Memory B cell (primary cell): Measurements from ENCODE around the gene PTPN1.
"Not testable (repeated sequence)": the region's sequence is repeated elsewhere in the genome, so short reads cannot be mapped to it uniquely, and the experiment has no call there.

Source experiments
- ATAC-seq: fragments of 150-1000 bp; cut with Tn5 transposase; 2 replicates; pipeline ENCODE4 v1.10.0; 2021; ENCODE audit warnings: low read depth, mild to moderate bottlenecking, moderate library complexity
- DNase-seq, 2 donors: peaks; one replicate each; pipeline ENCODE4 v3.0.0; 2022; ENCODE audit warnings: low spot score in 2 of 2
- H3K27ac Mint-ChIP-seq: one replicate; pipeline ENCODE4 v1.8.0; 2022; ENCODE audit warnings: mild to moderate bottlenecking, moderate library complexity, mixed read lengths
- H3K27me3 Mint-ChIP-seq: one replicate; pipeline ENCODE4 v1.8.0; 2022; ENCODE audit warnings: mixed read lengths
- H3K36me3 Mint-ChIP-seq: one replicate; pipeline ENCODE4 v1.8.0; 2022; ENCODE audit warnings: mild to moderate bottlenecking, mixed read lengths
- H3K4me1 Mint-ChIP-seq: one replicate; pipeline ENCODE4 v1.8.0; 2022; ENCODE audit warnings: mixed read lengths
- H3K4me3 Mint-ChIP-seq: one replicate; pipeline ENCODE4 v1.8.0; 2022; ENCODE audit warnings: mild to moderate bottlenecking, moderate library complexity, mixed read lengths
- H3K9me3 Mint-ChIP-seq: one replicate; pipeline ENCODE4 v1.8.0; 2022; ENCODE audit warnings: mixed read lengths

Gene PTPN1

DNA sequence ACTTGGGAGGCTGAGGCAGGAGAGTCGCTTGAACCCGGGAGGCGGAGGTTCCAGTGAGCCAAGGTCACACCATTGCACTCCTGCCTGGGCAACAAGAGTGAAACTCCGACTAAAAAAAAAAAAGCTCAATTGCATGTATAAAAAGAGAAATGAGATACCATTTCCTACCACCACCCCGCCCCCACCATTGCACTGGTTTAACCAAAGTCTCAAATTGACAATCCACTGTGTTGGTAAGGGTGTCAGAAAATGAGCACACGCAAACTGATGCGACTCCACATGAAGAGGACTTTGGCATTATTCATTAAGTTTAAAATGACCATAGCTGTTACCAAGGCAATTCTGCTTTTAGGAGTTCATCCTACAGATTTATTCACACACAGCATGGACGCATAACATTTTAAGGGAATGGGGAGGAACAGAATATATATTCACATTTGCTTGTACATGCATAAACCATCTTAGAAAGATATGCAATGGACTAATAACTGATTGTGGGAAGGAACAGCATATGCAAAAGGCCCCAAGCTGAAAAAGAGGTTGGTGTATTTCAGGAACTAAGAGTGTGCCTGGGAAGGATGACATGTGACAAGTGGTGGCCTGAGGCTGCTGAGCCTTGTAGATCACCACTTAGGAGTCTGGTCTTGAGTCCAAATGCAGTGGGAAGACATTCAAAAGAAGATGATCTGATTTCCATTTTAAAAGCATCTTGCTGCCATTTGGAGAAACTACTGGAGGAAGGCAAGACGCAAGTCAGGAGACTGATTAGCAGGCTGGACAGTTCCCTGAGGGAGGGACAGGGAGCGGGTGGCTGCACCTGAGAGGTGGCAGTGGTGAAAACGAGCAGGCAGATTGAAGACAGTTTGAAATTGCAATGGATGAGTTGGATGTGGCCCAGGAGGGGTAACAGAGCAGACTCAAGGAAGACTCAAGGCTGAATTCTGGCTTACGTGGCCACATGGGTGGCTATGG lies 37.2 kb upstream of the PTPN1 start:
- H3K27me3 Mint-ChIP-seq = no peaks in the 10 kb centered on the region
- no peaks in the 10 kb centered on the region for H3K9me3 Mint-ChIP-seq
- no peaks in the 10 kb centered on the region for H3K36me3 Mint-ChIP-seq
- peaks cover 14% of the 10 kb centered on the region for H3K4me1 Mint-ChIP-seq
- ATAC-seq (peak; percentile 43), DNase-seq (no peak)
- peak overlapping the region; percentile 9 for H3K27ac Mint-ChIP-seq
- H3K4me3 Mint-ChIP-seq = peak overlapping the region; percentile 6

DNA sequence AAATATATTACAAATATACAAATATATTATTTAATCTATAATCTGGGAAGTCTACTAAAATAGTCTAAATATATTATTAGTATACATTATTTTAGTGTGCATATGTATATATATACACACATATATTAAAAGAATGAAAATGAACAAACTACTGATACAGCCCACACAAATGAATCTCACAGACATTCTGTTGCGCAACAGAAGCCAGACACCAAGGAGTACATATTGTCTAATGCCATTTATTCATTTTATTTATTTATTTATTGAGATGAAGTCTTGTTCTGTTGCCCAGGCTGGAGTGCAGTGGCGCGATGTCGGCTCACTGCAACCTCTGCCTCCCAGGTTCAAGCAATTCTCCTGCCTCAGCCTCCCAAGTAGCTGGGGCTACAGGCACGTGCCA lies 35.8 kb upstream of the PTPN1 start:
- H3K4me3 Mint-ChIP-seq, ATAC-seq, DNase-seq, H3K9me3 Mint-ChIP-seq, H3K27ac Mint-ChIP-seq, H3K27me3 Mint-ChIP-seq, H3K36me3 Mint-ChIP-seq: not testable (repeated sequence)
- H3K4me1 Mint-ChIP-seq = peaks cover 16% of the 10 kb centered on the region

DNA sequence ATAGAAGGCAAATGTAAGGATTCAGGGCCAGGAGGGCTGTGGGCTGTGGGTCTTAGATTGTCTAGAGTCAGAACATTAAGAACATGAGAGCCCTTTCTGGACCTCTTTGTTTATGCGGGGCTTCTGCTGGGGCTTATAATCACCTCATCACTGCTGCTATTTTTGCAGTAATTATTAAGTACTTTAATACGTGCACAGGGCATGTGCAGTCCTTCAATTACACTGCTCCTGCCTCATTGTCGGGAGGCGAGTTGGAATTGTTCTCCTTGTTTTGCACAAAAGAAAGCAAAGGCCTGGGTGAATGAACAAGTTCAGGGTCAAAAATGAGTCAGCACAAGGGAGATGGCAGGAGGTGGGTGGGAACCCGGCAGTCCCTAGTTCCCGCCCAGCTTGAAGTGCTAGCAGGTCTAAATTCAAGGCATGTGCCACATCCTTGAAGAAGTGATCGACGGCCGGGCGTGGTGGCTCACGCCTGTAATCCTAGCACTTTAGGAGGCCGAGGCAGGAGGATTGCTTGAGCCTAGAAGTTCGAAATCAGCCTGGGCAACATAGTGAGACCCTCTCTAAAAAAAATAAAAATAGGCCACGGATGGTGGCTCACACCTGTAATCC lies 34.4 kb upstream of the PTPN1 start:
- no peak overlapping the region for H3K4me3 Mint-ChIP-seq
- H3K27ac Mint-ChIP-seq = no peak overlapping the region
- H3K4me1 Mint-ChIP-seq = peaks cover 14% of the 10 kb centered on the region
- no peak for DNase-seq
- no peaks in the 10 kb centered on the region for H3K27me3 Mint-ChIP-seq
- H3K9me3 Mint-ChIP-seq = no peaks in the 10 kb centered on the region
- no peak for ATAC-seq
- H3K36me3 Mint-ChIP-seq = no peaks in the 10 kb centered on the region

DNA sequence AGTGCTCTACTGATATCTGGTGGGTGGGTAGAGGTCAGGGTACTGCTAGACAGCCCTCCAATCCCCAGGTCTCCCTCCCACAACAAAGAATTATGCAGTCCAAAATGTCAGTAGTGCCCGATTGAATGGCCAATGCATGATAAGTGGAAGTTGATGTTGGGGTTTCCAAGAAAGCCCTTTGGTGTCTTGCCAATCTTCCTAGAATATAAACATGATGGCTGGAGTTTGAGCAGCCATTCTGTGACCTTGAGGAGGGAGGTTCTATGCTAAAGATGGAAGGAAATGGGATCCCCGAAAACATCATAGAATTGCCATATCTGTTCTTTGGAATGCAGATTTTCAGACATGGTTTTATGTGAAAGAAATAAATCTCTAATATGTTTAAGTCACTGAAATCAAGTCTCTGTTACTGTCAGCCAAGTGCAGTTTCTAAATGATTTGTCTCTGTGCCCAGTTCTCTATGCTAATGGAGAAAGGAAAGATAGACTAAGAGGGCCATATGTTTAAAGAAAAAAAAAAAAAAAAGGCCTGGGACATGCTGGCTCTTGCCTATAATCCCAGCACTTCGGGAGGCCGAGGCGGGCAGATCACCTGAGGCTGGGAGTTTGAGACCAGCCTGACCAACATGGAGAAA lies 32.8 kb upstream of the PTPN1 start:
- Mint-ChIP-seq H3K4me1 (peaks cover 14% of the 10 kb centered on the region), H3K36me3 (no peaks in the 10 kb centered on the region), H3K4me3 (no peak overlapping the region), H3K9me3 (no peaks in the 10 kb centered on the region), H3K27me3 (no peaks in the 10 kb centered on the region), H3K27ac (no peak overlapping the region)
- no peak for DNase-seq
- ATAC-seq = no peak

DNA sequence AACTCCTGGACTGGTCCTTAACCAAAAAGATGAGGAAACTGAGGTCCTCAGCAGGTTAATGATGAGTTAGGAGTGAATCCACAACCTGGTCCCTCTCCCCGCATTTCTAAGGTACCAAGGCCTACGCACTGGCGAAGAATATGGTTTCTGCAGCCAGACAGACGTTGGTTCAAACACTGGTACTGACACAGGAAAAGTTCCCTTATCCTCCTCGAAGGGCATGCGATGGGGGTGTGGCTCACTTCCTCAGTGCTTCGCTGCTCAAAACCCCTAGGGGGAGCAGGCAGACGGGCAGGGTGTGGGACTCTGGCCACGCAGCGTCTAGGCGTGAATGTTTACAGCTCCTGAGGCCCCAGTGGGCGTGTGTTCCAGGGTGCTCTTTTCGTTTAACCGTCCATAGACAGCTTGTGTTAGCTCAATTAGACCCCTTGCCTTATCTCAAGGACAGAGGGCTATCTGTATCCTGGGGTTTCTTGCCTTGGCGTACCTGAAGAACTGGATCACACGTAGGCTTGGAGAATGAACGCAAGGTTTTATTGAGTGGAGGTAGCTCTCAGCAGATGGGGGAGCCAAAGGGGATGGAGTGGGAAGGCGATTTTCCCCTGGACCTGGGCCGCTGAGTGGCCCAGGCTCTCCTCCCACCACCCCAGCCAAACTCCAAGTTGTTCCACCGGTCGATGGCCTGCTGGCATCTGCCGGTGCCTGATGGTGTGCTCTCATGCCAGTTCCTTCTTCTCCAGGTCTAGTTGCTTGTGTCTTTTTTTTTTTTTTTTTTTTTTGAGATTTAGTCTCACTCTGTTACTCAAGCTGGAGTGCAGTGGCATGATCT lies 31.8 kb upstream of the PTPN1 start:
- Mint-ChIP-seq H3K27ac (no peak overlapping the region), H3K9me3 (no peaks in the 10 kb centered on the region), H3K36me3 (no peaks in the 10 kb centered on the region), H3K27me3 (no peaks in the 10 kb centered on the region), H3K4me1 (peaks cover 10% of the 10 kb centered on the region), H3K4me3 (no peak overlapping the region)
- ATAC-seq (peak; percentile 100), DNase-seq (peak; percentile 58 to 75)

DNA sequence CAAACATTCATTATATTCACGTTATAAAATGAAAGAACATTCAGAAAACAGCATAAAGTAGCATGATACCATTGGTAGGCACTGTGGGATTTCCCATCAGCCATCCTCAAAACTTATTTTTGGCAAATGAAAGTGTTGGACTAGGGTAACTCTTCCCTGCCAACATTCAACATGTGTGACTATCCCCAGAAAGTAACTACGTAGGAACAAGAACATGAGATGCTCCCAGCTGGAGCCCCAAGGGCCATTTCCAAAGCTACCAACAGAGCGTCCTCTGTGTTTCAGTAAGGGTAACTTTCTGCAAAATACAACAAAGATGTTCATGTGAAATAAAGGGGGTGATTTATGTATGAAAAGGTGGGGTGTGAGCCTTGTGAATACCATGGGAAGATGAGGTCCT lies 28.4 kb upstream of the PTPN1 start:
- H3K27me3 Mint-ChIP-seq = no peaks in the 10 kb centered on the region
- ATAC-seq (no peak), DNase-seq (no peak)
- peaks cover 15% of the 10 kb centered on the region for H3K4me1 Mint-ChIP-seq
- H3K9me3 Mint-ChIP-seq = peaks cover 4% of the 10 kb centered on the region
- no peak overlapping the region for H3K4me3 Mint-ChIP-seq
- no peak overlapping the region for H3K27ac Mint-ChIP-seq
- peaks cover 3% of the 10 kb centered on the region for H3K36me3 Mint-ChIP-seq

DNA sequence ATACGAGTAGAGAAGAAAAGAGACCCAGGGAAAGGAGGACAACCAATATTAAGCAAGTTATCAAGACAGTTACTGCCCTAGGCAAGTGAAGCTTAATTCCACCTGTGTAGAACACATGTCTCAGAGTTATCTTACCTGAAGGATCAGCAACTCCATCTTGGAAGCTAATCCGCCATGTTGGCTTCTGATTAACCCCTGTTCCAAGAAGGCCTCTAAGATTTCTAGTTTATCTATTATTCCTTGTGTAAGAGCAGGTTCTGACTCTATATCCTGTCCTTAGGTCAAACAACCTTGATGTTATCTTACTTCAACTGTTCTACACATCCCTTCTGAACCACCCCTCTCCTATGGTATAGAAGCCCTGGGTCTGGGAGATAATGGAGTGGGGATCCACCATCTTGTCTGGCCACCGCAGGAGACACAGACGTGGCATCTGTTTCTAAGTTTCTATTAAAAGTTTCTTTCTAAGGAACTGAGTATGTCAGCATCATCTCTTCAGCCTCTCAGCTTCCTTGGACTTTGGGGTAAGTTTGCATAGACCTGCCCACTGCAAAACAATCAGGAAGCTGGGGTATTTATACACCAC lies 27.7 kb upstream of the PTPN1 start:
- H3K36me3 Mint-ChIP-seq = peaks cover 3% of the 10 kb centered on the region
- peak overlapping the region; percentile 96 for H3K4me3 Mint-ChIP-seq
- H3K27ac Mint-ChIP-seq = peak overlapping the region; percentile 94
- ATAC-seq (no peak), DNase-seq (no peak)
- H3K9me3 Mint-ChIP-seq = peaks cover 4% of the 10 kb centered on the region
- H3K27me3 Mint-ChIP-seq = no peaks in the 10 kb centered on the region
- peaks cover 20% of the 10 kb centered on the region for H3K4me1 Mint-ChIP-seq

DNA sequence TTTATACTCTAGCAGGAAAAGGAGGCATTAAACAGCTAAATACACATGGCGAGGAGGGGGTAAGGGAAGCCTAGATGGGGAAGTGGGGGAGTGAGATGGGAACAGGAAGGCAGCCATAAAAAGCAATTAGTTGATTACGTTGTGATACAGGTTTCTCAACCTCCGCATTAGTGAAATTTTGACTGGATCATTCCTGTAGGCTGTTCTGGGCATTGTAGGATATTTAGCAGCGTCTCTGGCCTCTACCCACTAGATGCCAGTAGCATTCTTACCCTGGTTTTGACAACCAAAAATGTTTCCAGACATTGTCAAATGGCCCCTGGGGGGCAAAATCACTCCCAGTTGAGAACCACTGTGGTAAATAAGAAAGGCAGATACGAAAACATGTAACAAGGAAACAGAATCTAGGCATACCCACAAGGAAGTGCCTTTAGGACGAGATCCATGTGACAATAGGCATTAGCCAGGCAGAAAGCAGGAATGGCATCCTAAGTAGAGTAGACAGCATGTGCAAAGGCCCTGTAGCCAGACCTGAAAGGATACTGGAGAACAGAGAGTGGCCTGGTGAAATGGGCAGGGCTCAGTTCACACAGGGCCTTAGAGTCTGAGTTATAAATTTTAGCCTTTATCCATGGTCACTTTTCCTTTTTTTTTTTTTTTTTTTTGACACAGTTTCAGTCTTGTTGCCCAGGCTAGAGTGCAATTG lies 25.8 kb upstream of the PTPN1 start:
- no peaks in the 10 kb centered on the region for H3K27me3 Mint-ChIP-seq
- DNase-seq (no peak), ATAC-seq (no peak)
- peaks cover 23% of the 10 kb centered on the region for H3K4me1 Mint-ChIP-seq
- peak overlapping the region; percentile 96 for H3K4me3 Mint-ChIP-seq
- H3K9me3 Mint-ChIP-seq = peaks cover 4% of the 10 kb centered on the region
- H3K36me3 Mint-ChIP-seq = peaks cover 3% of the 10 kb centered on the region
- peak overlapping the region; percentile 94 for H3K27ac Mint-ChIP-seq

DNA sequence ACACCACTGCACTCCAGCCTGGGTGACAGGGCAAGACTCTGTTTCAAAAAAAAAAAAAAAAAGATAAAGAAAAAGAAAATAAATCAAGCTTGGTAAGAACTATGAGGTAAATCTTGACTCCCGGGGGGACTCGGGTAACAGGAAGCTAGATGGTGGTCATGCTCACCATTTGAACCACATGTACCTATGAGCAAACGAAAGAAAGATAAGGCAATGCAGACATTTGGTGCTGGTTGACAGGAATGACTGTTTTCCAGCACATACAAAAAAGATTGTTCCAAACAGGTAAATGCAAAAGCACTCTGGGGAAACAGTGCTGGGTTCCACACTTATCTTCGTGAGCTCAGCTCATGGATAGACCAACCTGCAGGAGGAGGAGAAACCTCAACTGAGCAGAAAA lies 22.8 kb upstream of the PTPN1 start:
- DNase-seq (no peak), ATAC-seq (peak; percentile 59)
- peaks cover 23% of the 10 kb centered on the region for H3K4me1 Mint-ChIP-seq
- H3K36me3 Mint-ChIP-seq = peaks cover 3% of the 10 kb centered on the region
- peaks cover 4% of the 10 kb centered on the region for H3K9me3 Mint-ChIP-seq
- H3K27me3 Mint-ChIP-seq = no peaks in the 10 kb centered on the region
- H3K4me3 Mint-ChIP-seq = no peak overlapping the region
- peak overlapping the region; percentile 14 for H3K27ac Mint-ChIP-seq

DNA sequence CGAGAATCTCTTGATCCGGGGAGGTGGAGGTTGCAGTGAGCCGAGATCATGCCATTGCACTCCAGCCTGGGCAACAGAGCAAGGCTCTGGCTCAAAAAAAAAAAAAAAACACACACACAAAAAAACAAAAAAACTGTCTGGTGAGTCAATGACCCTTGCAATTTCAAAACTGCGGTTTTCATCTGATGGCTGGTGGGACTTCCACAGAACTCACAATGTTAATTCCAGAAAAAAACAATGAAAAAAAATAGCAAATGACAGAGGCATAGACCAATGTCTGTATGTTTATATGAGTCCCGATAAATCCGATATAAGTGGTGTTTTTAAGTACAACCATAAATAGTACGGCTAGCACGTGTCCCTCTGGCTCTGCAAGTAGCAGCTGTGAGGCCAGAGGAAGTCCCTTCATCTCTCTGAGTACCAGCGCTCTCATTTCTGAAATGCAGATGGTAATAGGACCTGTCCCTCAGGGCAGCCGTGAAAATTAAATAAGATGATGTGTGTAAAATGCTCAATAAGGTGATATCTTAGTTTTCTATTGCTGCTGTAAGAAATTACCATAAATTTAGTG lies 21.9 kb upstream of the PTPN1 start:
- H3K4me1 Mint-ChIP-seq = peaks cover 19% of the 10 kb centered on the region
- H3K27ac Mint-ChIP-seq = no peak overlapping the region
- H3K4me3 Mint-ChIP-seq = peak overlapping the region; percentile 27
- peaks cover 4% of the 10 kb centered on the region for H3K9me3 Mint-ChIP-seq
- DNase-seq (no peak), ATAC-seq (peak; percentile 44)
- H3K27me3 Mint-ChIP-seq = no peaks in the 10 kb centered on the region
- peaks cover 3% of the 10 kb centered on the region for H3K36me3 Mint-ChIP-seq

DNA sequence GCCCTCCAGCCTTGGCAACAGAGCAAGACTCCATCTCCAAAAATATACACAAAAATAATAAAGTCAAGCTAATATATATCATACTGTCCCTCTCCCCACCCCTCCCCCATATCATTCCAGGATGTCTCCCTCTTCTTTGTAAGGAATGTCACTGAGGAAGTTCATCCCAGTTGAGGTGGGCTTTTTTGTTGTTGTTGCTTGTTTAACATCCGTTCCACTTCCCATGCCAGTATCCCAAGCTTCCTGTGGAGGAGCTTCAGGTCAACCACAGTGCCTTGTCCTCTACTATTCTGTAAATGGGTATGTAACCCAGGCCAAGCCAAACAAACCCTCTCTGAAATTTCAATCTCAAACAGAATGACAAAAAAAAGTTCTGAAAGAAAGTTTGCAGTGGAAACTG lies 19.0 kb upstream of the PTPN1 start:
- DNase-seq (no peak), ATAC-seq (no peak)
- no peaks in the 10 kb centered on the region for H3K27me3 Mint-ChIP-seq
- H3K4me3 Mint-ChIP-seq = no peak overlapping the region
- H3K9me3 Mint-ChIP-seq = no peaks in the 10 kb centered on the region
- H3K4me1 Mint-ChIP-seq = peaks cover 18% of the 10 kb centered on the region
- no peak overlapping the region for H3K27ac Mint-ChIP-seq
- H3K36me3 Mint-ChIP-seq = no peaks in the 10 kb centered on the region

DNA sequence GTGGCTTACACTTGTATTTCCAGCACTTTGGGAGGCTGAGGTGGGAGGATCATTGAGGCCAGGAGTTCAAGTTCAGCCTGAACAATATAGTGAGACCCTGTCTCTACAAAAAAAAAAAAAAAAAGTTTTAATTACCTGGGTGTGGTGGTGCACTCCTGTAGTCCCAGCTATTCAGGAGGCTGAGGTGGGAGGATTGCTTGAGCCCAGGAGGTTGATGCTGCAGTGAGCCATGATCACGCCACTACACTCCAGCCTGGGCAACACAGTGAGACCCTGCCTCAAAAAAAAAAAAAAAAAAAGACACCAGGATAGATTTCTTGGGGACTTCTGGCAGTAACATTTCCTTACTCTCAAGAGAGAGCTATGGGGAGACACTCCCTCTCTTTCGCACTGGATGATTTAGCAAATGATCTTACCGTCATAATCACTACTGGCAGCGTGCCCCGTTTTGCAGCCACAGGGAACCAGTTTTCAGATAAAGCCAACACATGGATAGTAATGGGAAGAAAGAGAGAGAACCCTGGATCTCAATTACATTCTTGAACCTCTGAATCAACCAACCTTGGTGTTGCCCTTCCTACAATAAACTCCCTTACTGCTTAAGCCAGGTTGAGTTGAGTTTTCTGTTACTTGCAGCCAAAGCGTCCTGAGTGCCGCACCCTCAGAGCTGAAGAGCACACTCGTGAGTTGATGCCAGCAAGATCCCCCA lies 18.1 kb upstream of the PTPN1 start:
- H3K27ac Mint-ChIP-seq = no peak overlapping the region
- no peak overlapping the region for H3K4me3 Mint-ChIP-seq
- H3K4me1 Mint-ChIP-seq = peaks cover 20% of the 10 kb centered on the region
- no peaks in the 10 kb centered on the region for H3K36me3 Mint-ChIP-seq
- ATAC-seq = no peak
- H3K27me3 Mint-ChIP-seq = no peaks in the 10 kb centered on the region
- H3K9me3 Mint-ChIP-seq = no peaks in the 10 kb centered on the region
- DNase-seq = no peak
